Measurements from ENCODE around the gene GRIN3B.
"Not testable (repeated sequence)": the region's sequence is repeated elsewhere in the genome, so short reads cannot be mapped to it uniquely, and the experiment has no call there.

- not testable (repeated sequence) for TF ChIP-seq CTCF, POLR2A, POLR2AphosphoS5 (IDR thresholded peaks at IDR 0.05)
These were observed 23.6 kb downstream of the GRIN3B start for GRCh38 chr19:1023883-1024188.
